Astrocyte (in vitro differentiated cells and primary cell): Measurements from ENCODE around the gene ST8SIA3. TPM values are rescaled to one million over a fixed set of nuclear protein-coding genes. Genes with fewer than 3 reads are reported as not detected.

ENCODE experiments used
- DNase-seq: peaks from one replicate; pipeline ENCODE4 v3.0.0-alpha.2; 2010; ENCODE audit warnings: low read depth
- FAIRE-seq: peaks from 2 replicates; lab custom pipeline; 2011; peaks lifted over from hg19 to GRCh38; lab: Jason Lieb, UNC
- H2AFZ ChIP-seq: 2 replicates; pipeline ENCODE4 v1.6.0; 2012; ENCODE audit warnings: low read depth, low read length, inconsistent platforms
- H3K27ac ChIP-seq: 2 replicates; pipeline ENCODE4 v1.5.1; 2011; ENCODE audit warnings: low read depth, low read length, inconsistent platforms
- H3K27me3 ChIP-seq: 2 replicates; pipeline ENCODE4 v1.6.0; 2011; ENCODE audit warnings: low read length, inconsistent platforms; ENCODE audit not compliant: insufficient read depth
- H3K36me3 ChIP-seq: 2 replicates; pipeline ENCODE4 v1.5.1; 2011; ENCODE audit warnings: low read length, inconsistent platforms; ENCODE audit not compliant: insufficient read depth
- H3K4me1 ChIP-seq: 2 replicates; pipeline ENCODE4 v1.5.1; 2011; ENCODE audit warnings: low read length, inconsistent platforms; ENCODE audit not compliant: insufficient read depth
- H3K4me2 ChIP-seq: 2 replicates; pipeline ENCODE4 v1.6.0; 2012; ENCODE audit warnings: low read length, inconsistent platforms
- H3K4me3 ChIP-seq: 2 replicates; pipeline ENCODE4 v1.5.1; 2011; ENCODE audit warnings: low read depth, mild to moderate bottlenecking, low read length, inconsistent platforms; ENCODE audit not compliant: insufficient read depth
- H3K79me2 ChIP-seq: 2 replicates; pipeline ENCODE4 v1.6.0; 2012; ENCODE audit warnings: mild to moderate bottlenecking, low read length, inconsistent platforms; ENCODE audit not compliant: insufficient read depth
- H3K9ac ChIP-seq: 2 replicates; pipeline ENCODE4 v1.6.0; 2012; ENCODE audit warnings: mild to moderate bottlenecking, low read length, inconsistent platforms
- H3K9me3 ChIP-seq: 2 replicates; pipeline ENCODE4 v1.5.1; 2012; ENCODE audit warnings: low read depth, mild to moderate bottlenecking, low read length, inconsistent platforms; ENCODE audit not compliant: insufficient read depth
- H4K20me1 ChIP-seq: 2 replicates; pipeline ENCODE4 v1.6.0; 2012; ENCODE audit warnings: low read length, inconsistent platforms; ENCODE audit not compliant: insufficient read depth
- H3K27ac Mint-ChIP-seq: one replicate; pipeline ENCODE4 v1.8.0; 2021; ENCODE audit warnings: mild to moderate bottlenecking, mixed read lengths; ENCODE audit not compliant: unreplicated experiment
- H3K27me3 Mint-ChIP-seq: one replicate; pipeline ENCODE4 v1.8.0; 2021; ENCODE audit warnings: low read depth, mixed read lengths; ENCODE audit not compliant: unreplicated experiment
- H3K36me3 Mint-ChIP-seq: one replicate; pipeline ENCODE4 v1.8.0; 2021; ENCODE audit warnings: low read depth, mixed read lengths; ENCODE audit not compliant: unreplicated experiment
- H3K4me1 Mint-ChIP-seq: one replicate; pipeline ENCODE4 v1.8.0; 2021; ENCODE audit warnings: low read depth, mixed read lengths; ENCODE audit not compliant: unreplicated experiment
- H3K4me3 Mint-ChIP-seq: one replicate; pipeline ENCODE4 v1.8.0; 2021; ENCODE audit warnings: mild to moderate bottlenecking, moderate library complexity, mixed read lengths; ENCODE audit not compliant: unreplicated experiment
- H3K9me3 Mint-ChIP-seq: one replicate; pipeline ENCODE4 v1.8.0; 2021; ENCODE audit warnings: mild to moderate bottlenecking, mixed read lengths; ENCODE audit not compliant: unreplicated experiment
- CTCF ChIP-seq: IDR thresholded peaks from 2 replicates; pipeline ENCODE4 v1.5.1; 2011; ENCODE audit warnings: low read depth, mild to moderate bottlenecking, inconsistent platforms, low read length, moderate library complexity; ENCODE audit not compliant: insufficient read depth
- EZH2 ChIP-seq: IDR thresholded peaks from 2 replicates; pipeline ENCODE4 v1.6.1; 2012; ENCODE audit warnings: mild to moderate bottlenecking, low read length, inconsistent platforms; ENCODE audit not compliant: insufficient read depth
- total RNA-seq: library from RNA; stranded (reverse); gene quantifications from 2 replicates; pipeline ENCODE4 v1.2.1, GENCODE V29; 2021

Gene ST8SIA3
- total RNA-seq, 1 donor from 2014 or later, result 0.30 TPM

- no peaks in the 10 kb centered on the region for H3K79me2 ChIP-seq
- no peaks in the 10 kb centered on the region for H3K4me1 ChIP-seq
- DNase-seq, result no peak
- no peak overlapping the region for H3K9ac ChIP-seq
- no peak for TF ChIP-seq CTCF
- no peak for TF ChIP-seq EZH2
- H3K4me3 ChIP-seq, result no peak overlapping the region
- Mint-ChIP-seq H3K9me3 (peaks cover 2% of the 10 kb centered on the region), H3K4me3 (peak overlapping the region; percentile 89), H3K36me3 (no peaks in the 10 kb centered on the region), H3K4me1 (no peaks in the 10 kb centered on the region), H3K27ac (no peak overlapping the region), H3K27me3 (peaks cover 52% of the 10 kb centered on the region)
- no peaks in the 10 kb centered on the region for H4K20me1 ChIP-seq
- H3K27me3 ChIP-seq, result peaks cover 25% of the 10 kb centered on the region
- peak overlapping the region; percentile 74 for H3K4me2 ChIP-seq
- H2AFZ ChIP-seq, result no peak overlapping the region
- H3K9me3 ChIP-seq, result no peaks in the 10 kb centered on the region
- no peaks in the 10 kb centered on the region for H3K36me3 ChIP-seq
- no peak overlapping the region for H3K27ac ChIP-seq
- FAIRE-seq, result no peak
Observed at GRCh38 chr18:57352761-57353136, 392 bp downstream of the ST8SIA3 start.

- H3K4me1 Mint-ChIP-seq, result no peaks in the 10 kb centered on the region
- no peak overlapping the region for H3K9ac ChIP-seq
- peak overlapping the region; percentile 90 for H3K4me3 Mint-ChIP-seq
- no peaks in the 10 kb centered on the region for H3K9me3 ChIP-seq
- H3K27me3 ChIP-seq, result peaks cover 25% of the 10 kb centered on the region
- H3K4me1 ChIP-seq, result no peaks in the 10 kb centered on the region
- no peak for TF ChIP-seq CTCF
- TF ChIP-seq EZH2, result peak; percentile 33
- no peak overlapping the region for H3K27ac ChIP-seq
- no peaks in the 10 kb centered on the region for H3K79me2 ChIP-seq
- peak overlapping the region; percentile 31 for H3K4me3 ChIP-seq
- no peak for FAIRE-seq
- DNase-seq, result no peak
- no peaks in the 10 kb centered on the region for H3K36me3 ChIP-seq
- no peaks in the 10 kb centered on the region for H3K36me3 Mint-ChIP-seq
- H3K4me2 ChIP-seq, result peak overlapping the region; percentile 74
- H3K27ac Mint-ChIP-seq, result no peak overlapping the region
- peaks cover 2% of the 10 kb centered on the region for H3K9me3 Mint-ChIP-seq
- H4K20me1 ChIP-seq, result no peaks in the 10 kb centered on the region
- peaks cover 48% of the 10 kb centered on the region for H3K27me3 Mint-ChIP-seq
- H2AFZ ChIP-seq, result no peak overlapping the region
Observed at GRCh38 chr18:57353137-57353939, 981 bp downstream of the ST8SIA3 start.

GRCh38 chr18:57353940-57354461 is 1.6 kb downstream of the ST8SIA3 start:
- peaks cover 2% of the 10 kb centered on the region for H3K9me3 Mint-ChIP-seq
- peak overlapping the region; percentile 90 for H3K4me3 Mint-ChIP-seq
- no peaks in the 10 kb centered on the region for H3K36me3 ChIP-seq
- no peaks in the 10 kb centered on the region for H3K79me2 ChIP-seq
- no peaks in the 10 kb centered on the region for H3K9me3 ChIP-seq
- peak overlapping the region; percentile 37 for H2AFZ ChIP-seq
- peaks cover 49% of the 10 kb centered on the region for H3K27me3 Mint-ChIP-seq
- TF ChIP-seq CTCF, result no peak
- TF ChIP-seq EZH2, result peak; percentile 46
- H3K4me3 ChIP-seq, result peak overlapping the region; percentile 31
- peaks cover 25% of the 10 kb centered on the region for H3K27me3 ChIP-seq
- no peak overlapping the region for H3K27ac ChIP-seq
- H3K4me1 Mint-ChIP-seq, result no peaks in the 10 kb centered on the region
- no peak overlapping the region for H3K9ac ChIP-seq
- H3K36me3 Mint-ChIP-seq, result no peaks in the 10 kb centered on the region
- H3K4me2 ChIP-seq, result peak overlapping the region; percentile 74
- H3K4me1 ChIP-seq, result no peaks in the 10 kb centered on the region
- peak; percentile 16 for DNase-seq
- no peak for FAIRE-seq
- H4K20me1 ChIP-seq, result no peaks in the 10 kb centered on the region
- H3K27ac Mint-ChIP-seq, result no peak overlapping the region
